ENCODE data around the gene GLTP.
A peak's percentile ranks its signal among the peaks of the same experiment; 100 is the strongest.
"Not testable (repeated sequence)": the region's sequence is repeated elsewhere in the genome, so short reads cannot be mapped to it uniquely, and the experiment has no call there.

GLTP gene

GRCh38 chr12:109899783-109900751 lies 19.7 kb upstream of the GLTP start, which contains the start of gene TCHP:
TCHP (plus strand) TSS chr12:109900274; CDS start chr12:109903027, 2,753 bp downstream.
- TF ChIP-seq MYC (IDR thresholded peaks at IDR 0.05; ENCODE audit: low read depth, low read length) (peak; percentile 81), POLR2A (IDR thresholded peaks at IDR 0.05; ENCODE audit: extremely low read depth, insufficient read length) (peak; percentile 45), CTCF (IDR thresholded peaks at IDR 0.05; ENCODE audit: low read depth, low read length) (peak; percentile 43), MAX (IDR thresholded peaks at IDR 0.05; ENCODE audit: low read depth, low read length) (peak; percentile 85)
- peak; percentile 97 for DNase-seq (ENCODE audit: low read depth)
- peak within 1 kb of the TSS; percentile 85 for H3K4me3 ChIP-seq (ENCODE audit: low read depth, low read length)

GRCh38 chr12:109899345-109899744 lies 19.0 kb upstream of the GLTP start:
- not testable (repeated sequence) for DNase-seq (ENCODE audit: low read depth)
- peak overlapping the region; percentile 85 for H3K4me3 ChIP-seq (ENCODE audit: low read depth, low read length)

DNA sequence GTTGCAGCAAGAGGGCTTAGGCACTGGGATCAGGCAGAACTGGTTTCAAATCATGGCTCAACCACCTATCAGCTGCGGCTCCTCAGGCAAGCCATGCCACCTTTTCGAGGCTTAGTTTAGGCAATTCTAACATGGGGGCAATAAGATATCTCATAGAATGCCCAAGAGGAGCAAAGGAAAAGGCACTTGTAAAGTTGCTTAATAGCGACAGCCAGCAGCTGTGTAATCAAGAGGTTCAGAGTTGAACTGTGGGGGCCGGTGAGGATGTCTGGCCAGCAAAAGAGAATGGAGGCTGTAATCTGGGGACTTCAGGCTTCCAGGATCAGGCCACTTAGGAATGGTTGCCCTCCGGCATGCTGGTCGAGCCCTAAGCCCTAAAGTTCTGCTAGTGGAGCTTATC lies 16.7 kb upstream of the GLTP start:
- H3K4me3 ChIP-seq (ENCODE audit: low read depth, low read length), result no peak overlapping the region
- DNase-seq (ENCODE audit: low read depth), result no peak
- TF ChIP-seq MAX (IDR thresholded peaks at IDR 0.05; ENCODE audit: low read depth, low read length), result no peak
- no peak for TF ChIP-seq MYC (IDR thresholded peaks at IDR 0.05; ENCODE audit: low read depth, low read length)
- no peak for TF ChIP-seq CTCF (IDR thresholded peaks at IDR 0.05; ENCODE audit: low read depth, low read length)

DNA sequence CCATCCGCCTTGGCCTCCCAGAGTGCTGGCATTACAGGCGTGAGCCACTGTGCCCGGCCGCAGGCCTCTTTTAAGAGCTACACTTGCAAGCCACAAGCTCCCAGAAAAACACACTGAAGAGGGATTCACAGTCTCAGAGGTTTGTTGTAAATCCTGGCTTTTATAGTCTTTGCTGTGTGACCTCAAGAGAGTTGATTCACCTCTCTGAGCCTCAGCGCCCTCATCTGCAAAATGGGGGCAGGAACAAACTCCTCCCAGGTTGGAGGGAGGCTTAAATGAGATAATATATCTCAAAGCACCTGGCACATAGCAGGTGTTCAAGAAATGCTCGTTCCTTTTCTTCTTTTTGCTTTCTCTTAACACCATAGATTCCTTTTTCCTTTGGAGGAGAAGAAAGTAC lies 15.8 kb upstream of the GLTP start:
- TF ChIP-seq MYC (IDR thresholded peaks at IDR 0.05; ENCODE audit: low read depth, low read length) (no peak), CTCF (IDR thresholded peaks at IDR 0.05; ENCODE audit: low read depth, low read length) (no peak), POLR2A (IDR thresholded peaks at IDR 0.05; ENCODE audit: extremely low read depth, insufficient read length) (no peak), MAX (IDR thresholded peaks at IDR 0.05; ENCODE audit: low read depth, low read length) (no peak)
- H3K4me3 ChIP-seq (ENCODE audit: low read depth, low read length), result no peak overlapping the region
- DNase-seq (ENCODE audit: low read depth), result no peak

- TF ChIP-seq CTCF (IDR thresholded peaks at IDR 0.05; ENCODE audit: low read depth, low read length) (no peak), POLR2A (IDR thresholded peaks at IDR 0.05; ENCODE audit: extremely low read depth, insufficient read length) (no peak), MAX (IDR thresholded peaks at IDR 0.05; ENCODE audit: low read depth, low read length) (no peak), MYC (IDR thresholded peaks at IDR 0.05; ENCODE audit: low read depth, low read length) (no peak)
- H3K4me3 ChIP-seq (ENCODE audit: low read depth, low read length), result no peak overlapping the region
- no peak for DNase-seq (ENCODE audit: low read depth)
These were observed 14.6 kb upstream of the GLTP start for GRCh38 chr12:109894939-109895338.

DNA sequence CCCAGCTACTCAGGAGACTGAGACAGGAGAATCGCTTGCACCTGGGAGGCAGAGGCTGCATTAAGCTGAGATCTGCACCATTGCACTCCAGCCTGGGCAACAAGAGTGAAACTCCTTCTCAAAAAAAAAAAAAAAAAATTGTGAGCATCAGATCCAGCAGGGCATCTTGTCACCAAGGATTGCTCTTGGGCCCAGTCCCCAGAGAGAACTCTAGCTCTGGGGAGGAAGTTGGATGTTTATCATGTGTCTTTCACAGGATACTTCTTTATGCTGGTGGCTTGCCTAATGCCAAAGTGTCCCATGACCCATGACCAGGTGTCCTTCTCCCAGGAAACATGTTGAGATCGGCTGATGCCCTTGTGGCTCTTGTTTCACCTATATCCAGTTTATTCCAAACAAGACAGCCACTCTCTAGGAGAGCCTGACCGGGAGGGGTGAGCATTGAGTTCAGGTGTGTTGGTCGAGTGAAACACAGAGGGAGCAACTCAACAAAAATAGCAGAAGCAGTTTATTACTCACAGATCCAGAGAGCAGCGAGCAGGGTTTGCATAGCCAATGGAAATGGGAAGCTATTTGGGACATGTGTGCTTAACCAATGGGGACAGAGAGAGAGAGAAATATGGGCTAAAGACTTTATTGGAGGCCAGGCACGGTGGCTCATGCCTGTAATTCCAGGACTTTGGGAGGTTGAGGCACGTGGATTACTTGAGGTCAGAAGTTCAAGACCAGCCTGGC lies 13.1 kb upstream of the GLTP start:
- TF ChIP-seq CTCF (IDR thresholded peaks at IDR 0.05; ENCODE audit: low read depth, low read length) (no peak), POLR2A (IDR thresholded peaks at IDR 0.05; ENCODE audit: extremely low read depth, insufficient read length) (no peak), MAX (IDR thresholded peaks at IDR 0.05; ENCODE audit: low read depth, low read length) (no peak), MYC (IDR thresholded peaks at IDR 0.05; ENCODE audit: low read depth, low read length) (no peak)

More for the DNA sequence above, 13.1 kb upstream of the GLTP start:
- peak; percentile 56 for DNase-seq (ENCODE audit: low read depth)
- no peak overlapping the region for H3K4me3 ChIP-seq (ENCODE audit: low read depth, low read length)

All from NB4 (cell line).